GM12873 (cell line): ENCODE data around the gene LHPP.

Source experiments
- TF ChIP-seq, protein P1 (sequence below): IDR thresholded peaks from 2 replicates; pipeline ENCODE4 v1.5.1; 2012; ENCODE audit warnings: low read depth, mild to moderate bottlenecking, moderate library complexity, low read length, control low read depth; ENCODE audit not compliant: insufficient read depth; ENCODE audit errors: missing control alignments

The LHPP gene

GRCh38 chr10:124459395-124459794, 2.2 kb upstream of the LHPP start:
- TF ChIP-seq, protein P1, sequence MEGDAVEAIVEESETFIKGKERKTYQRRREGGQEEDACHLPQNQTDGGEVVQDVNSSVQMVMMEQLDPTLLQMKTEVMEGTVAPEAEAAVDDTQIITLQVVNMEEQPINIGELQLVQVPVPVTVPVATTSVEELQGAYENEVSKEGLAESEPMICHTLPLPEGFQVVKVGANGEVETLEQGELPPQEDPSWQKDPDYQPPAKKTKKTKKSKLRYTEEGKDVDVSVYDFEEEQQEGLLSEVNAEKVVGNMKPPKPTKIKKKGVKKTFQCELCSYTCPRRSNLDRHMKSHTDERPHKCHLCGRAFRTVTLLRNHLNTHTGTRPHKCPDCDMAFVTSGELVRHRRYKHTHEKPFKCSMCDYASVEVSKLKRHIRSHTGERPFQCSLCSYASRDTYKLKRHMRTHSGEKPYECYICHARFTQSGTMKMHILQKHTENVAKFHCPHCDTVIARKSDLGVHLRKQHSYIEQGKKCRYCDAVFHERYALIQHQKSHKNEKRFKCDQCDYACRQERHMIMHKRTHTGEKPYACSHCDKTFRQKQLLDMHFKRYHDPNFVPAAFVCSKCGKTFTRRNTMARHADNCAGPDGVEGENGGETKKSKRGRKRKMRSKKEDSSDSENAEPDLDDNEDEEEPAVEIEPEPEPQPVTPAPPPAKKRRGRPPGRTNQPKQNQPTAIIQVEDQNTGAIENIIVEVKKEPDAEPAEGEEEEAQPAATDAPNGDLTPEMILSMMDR, result no peak

- TF ChIP-seq, protein P1, result no peak
Observed at GRCh38 chr10:124460144-124460543, 1.5 kb upstream of the LHPP start.

- TF ChIP-seq, protein P1, result no peak
Observed at GRCh38 chr10:124462348-124462695, 699 bp downstream of the LHPP start.

GRCh38 chr10:124464028-124464965, 2.7 kb downstream of the LHPP start:
- TF ChIP-seq, protein P1, result no peak

DNA sequence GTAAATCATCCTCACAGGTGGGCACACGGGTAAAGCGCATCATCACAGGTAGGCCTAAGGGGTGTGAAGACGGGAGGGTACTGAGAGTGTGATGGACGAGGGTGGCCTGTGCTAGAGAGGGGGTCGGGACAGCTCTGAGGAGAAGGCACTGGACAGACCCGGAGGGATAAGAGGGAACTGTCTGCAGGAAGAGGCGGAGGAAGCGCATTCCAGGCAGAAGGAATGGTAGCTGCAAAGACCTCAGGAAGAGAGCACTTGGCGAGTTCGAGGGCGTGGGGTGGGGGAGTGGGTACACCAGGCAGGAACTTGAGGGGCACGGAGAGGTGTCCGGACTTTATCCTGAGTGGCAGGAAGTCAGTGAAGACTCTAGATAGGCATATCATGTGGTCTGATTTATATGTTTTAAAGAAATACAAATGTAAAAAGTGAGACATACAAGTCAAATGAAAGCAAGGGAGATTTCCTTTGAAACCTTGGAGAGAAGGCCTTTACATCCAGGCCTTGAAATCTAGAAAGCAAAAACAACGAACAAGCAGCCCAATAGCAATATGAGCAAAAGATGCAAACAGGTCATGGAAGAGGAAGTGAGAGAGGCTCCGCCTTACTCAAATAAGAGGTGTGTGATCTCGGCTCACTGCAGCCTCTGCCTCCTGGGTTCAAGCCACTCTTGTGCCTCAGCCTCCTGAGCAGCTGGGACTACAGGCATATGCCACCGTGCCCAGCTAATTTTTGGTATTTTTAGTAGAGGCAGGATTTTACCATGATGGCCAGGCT, 3.6 kb downstream of the LHPP start:
- TF ChIP-seq, protein P1, result no peak

DNA sequence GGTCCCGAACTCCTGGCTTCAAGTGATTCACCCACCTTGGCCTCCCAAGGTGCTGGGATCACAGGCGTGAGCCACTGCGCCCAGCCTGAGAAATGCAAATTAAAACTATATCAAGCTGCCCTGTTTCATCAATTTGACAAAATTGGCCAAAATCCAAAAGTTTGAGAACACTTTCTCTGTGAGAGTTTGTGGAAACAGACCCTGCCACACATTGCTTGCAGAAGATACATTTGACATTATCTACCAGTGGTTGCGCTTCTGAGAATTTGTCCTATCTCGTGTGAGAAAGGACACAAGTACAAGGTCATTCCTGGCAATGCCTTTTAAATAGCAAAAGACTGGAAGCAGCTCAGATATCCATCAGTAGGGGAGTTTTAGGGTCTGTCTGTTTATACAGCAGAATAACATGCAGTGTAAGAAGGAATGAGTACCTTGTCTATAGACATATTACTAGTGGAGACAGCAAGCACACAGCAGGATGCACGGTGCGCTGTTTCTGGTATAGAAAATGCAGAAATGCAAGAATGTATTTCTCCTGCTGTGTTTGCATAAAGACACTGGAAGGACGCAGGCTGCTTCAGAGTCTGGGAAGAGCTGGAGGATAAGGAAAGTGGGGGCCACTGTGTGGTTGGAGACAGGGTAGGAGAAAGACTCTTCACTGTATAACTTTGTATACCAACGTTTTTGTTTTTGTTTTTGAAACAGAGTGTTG, 4.3 kb downstream of the LHPP start:
- TF ChIP-seq, protein P1, result no peak

- TF ChIP-seq, protein P1, result no peak
Observed at GRCh38 chr10:124467165-124467564, 5.5 kb downstream of the LHPP start.
